ENCODE measurements around the gene CHDH.

Gene CHDH

DNA sequence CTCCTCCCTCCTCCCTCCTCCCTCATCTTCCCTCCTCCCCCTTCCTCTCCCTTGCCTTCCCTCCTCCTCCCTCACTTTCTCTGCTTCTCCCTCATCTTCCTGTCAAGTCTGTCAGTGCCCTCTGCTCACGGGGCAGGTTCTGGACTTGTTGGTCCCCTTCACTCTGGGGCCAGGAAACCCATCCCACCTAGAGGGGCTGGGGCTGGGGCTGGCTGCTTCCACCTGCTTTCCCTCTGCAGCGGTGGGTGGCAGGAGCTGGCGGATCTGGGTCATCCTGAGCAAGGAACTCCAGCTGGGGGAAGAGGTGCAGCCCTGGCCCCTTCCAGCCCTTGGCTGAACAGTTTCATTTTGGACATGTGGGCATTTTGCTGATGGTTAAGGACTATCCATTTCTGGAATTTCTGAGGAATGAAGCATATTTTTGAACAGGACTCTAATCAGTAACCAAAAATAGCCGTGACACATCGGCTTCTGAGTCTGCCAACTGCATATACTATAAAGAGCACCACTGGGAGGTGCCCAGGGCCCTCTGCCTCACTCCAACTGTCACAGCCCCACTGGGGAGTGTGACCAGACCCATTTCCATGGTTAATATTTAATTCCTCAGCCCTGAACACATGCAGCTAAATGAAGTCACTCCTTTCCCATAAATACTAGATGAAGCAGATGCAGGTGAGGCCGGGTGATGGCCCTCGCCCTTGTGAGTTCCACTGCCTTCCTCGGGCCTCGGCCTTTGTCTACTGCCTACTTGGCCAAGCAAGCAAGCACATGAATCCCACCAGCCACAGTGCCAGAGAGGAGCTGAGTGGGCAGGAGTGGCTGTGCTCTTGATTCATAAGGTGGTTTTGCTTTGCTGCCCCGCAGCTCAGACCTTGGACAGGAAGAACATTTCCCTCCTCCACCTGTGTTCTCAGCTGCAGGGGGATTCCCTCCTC, 39.8 kb downstream of the CHDH start:
- DNase-seq, result no peak

GRCh38 chr3:53805463-53806159, 40.6 kb downstream of the CHDH start:
- DNase-seq, result no peak

- DNase-seq, result no peak
These were observed 41.3 kb downstream of the CHDH start for GRCh38 chr3:53804697-53805462.

GRCh38 chr3:53803816-53804695, 42.2 kb downstream of the CHDH start:
- no peak for DNase-seq

GRCh38 chr3:53803124-53803815, 42.9 kb downstream of the CHDH start:
- no peak for DNase-seq

GRCh38 chr3:53802256-53802880, 43.9 kb downstream of the CHDH start:
- no peak for DNase-seq

DNA sequence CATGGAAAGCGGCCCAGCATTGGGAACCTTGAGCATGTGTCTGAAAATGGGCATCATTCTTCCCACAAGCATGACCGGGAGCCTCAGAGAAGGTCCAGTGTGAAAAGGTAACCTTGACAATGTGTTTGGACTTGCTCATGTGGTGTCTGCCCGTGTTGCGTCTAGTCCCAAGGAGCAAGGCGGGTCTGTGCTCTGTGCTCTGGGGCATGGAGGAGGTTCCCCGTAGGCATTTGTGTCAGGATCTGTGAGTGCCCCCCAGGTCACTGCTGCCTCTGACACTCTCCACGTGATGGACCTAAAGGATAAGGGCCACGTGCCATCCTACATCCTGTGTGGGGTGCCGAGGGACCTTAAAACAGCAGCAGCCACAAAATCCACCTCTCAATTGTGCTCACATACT, 44.9 kb downstream of the CHDH start:
- no peak for DNase-seq

GRCh38 chr3:53800041-53800906, 45.9 kb downstream of the CHDH start:
- DNase-seq, result no peak

DNA sequence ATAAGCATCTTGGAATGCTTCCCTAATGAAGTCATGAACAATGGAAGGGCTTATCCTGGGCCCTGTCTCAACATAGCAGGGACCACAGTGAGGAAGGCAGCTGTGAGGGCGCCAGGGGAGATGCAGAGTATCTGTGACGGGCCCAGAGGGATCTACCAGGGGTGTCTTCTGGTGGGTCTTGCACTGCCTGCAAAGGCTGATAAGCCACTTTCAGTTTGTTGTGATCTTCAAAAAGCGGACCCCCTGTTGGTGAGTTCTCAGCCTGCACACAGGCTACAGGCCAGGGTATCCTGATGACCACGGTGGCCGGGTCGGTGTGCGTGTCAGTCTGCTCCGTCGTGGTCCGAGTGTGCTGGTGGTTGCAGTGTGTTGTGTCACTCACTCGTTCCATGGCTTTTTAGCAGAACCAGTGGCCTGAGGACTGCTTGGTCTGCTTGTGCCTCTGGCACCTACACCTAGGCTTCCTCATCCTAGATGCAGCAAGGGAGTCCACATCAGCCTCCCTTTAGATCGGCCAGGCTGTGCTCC, 46.8 kb downstream of the CHDH start:
- DNase-seq, result no peak

- DNase-seq, result no peak
These were observed 48.1 kb downstream of the CHDH start for GRCh38 chr3:53798144-53798543.

GRCh38 chr3:53795789-53796560, 50.2 kb downstream of the CHDH start:
- peak; percentile 44 for DNase-seq

DNA sequence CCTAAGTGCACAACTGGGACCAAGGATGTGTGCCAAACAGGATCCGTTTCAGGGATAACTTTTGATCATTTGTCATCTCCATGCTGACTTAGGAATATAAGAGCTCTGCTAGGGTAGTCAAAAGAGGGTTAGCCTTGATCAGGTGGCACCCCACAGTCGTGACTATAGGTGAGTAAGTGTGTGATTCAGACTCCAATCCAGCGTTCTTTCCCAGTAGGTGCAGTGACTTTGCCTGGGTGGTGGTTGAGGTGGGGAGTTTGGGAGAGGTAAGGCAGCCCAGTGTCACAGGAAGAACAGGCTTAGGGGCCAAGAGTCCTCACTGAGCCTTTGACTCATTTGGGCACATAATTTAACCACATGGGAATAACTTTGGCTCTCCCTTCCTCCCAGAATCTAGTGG, 51.0 kb downstream of the CHDH start:
- no peak for DNase-seq

GRCh38 chr3:53794597-53794996, 51.6 kb downstream of the CHDH start:
- no peak for DNase-seq

- no peak for DNase-seq
These were observed 53.4 kb downstream of the CHDH start for GRCh38 chr3:53792866-53793265.

- no peak for DNase-seq
These were observed 54.9 kb downstream of the CHDH start for GRCh38 chr3:53791317-53791716.

DNA sequence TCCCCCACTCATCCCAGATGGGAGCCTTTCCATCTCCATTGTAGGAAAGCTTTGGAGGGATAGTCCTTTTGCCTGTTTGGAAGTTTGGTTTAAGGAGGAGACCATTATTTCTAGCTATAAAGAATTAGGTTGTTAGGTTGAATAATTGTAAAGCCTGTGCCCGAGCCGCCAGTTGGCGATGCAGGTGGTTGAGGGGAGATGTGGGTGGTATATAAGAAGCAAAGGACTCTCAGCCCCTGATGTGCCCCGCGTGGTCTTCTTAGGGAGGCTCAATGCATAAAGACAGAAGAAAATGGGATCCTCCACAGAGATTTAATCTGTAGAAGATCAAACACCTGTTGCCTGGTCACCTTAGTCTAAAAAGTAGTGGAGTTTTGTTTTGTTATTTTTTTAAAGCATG, 55.7 kb downstream of the CHDH start:
- DNase-seq, result no peak

GRCh38 chr3:53789459-53789858, 56.8 kb downstream of the CHDH start:
- DNase-seq, result no peak

DNA sequence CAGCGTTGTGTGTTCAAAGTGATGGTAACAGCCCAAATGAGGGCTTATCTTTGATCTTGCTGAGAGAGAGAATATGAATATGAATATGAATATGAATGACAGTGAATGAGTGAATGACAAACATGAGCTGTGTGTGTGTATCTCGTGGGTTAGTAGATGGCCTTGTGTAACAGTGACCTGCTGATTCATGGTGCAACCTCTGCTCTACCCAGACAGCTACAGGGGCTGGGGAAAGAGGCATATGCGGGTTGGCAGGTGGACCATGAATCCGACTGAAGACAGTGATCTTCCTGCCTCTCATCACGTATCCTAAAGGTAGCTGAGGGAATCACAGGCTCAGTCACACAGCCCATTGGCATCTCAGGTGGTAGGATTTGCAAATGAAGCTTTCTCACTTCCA, 58.2 kb downstream of the CHDH start:
- DNase-seq, result no peak

DNA sequence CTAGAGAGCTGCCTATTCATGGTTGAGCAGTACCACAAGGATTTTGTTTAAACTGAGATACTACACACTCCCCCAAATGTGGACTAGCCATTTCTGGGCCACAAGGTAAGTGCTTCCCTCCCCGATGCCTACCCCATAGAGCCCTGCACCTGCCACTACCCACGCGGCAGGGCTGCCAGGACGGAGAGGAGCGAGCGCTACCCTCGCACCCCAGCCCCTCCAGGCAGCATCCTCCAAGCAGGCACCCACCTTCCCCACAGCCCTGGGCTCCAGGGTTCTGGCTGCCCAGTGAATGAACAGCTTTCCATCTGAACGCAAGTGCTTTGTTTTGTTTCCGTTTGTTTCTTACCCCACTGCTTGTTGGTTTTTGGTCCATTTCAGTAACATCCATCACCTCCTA, 59.2 kb downstream of the CHDH start:
- no peak for DNase-seq

Measured in midbrain (tissue), 1 donor.